ENCODE results near the gene AGRN. TPM values are rescaled to one million over a fixed set of nuclear protein-coding genes. Genes with fewer than 3 reads are reported as not detected.

AGRN gene
- total RNA-seq, 1 experiment from 2014 or later = 134 TPM

DNA sequence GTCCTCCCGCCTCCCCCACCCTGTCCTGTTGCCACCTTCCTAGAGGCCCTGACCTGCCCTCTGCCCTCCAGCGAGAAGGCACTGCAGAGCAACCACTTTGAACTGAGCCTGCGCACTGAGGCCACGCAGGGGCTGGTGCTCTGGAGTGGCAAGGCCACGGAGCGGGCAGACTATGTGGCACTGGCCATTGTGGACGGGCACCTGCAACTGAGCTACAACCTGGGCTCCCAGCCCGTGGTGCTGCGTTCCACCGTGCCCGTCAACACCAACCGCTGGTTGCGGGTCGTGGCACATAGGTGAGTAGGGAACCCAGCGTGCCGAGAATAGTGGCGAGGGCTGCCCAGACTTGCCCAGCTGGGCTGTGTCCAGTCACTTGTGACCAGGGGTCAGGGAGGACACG lies 33.8 kb downstream of the AGRN start:
- H3K4me3 ChIP-seq (replicated peaks in 1 of 2; ENCODE audit: low read depth in 1 of 2, low read length in 2 of 2) = no peak overlapping the region

More for the DNA sequence above, 33.8 kb downstream of the AGRN start:
- POLR2A ChIA-PET = no interaction called here
- peaks cover 10 to 22% of the 10 kb centered on the region in 2 experiments; a peak in 3 of 4 replicates for H3K36me3 ChIP-seq (ENCODE audit: control insufficient read depth in 1 of 2, insufficient read depth in 2 of 2, low read length in 2 of 2)
- ATAC-seq = no peak
- TF ChIP-seq, protein P1, sequence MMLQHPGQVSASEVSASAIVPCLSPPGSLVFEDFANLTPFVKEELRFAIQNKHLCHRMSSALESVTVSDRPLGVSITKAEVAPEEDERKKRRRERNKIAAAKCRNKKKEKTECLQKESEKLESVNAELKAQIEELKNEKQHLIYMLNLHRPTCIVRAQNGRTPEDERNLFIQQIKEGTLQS (IDR thresholded peaks at IDR 0.05) = no peak
- TF ChIP-seq, protein P2, sequence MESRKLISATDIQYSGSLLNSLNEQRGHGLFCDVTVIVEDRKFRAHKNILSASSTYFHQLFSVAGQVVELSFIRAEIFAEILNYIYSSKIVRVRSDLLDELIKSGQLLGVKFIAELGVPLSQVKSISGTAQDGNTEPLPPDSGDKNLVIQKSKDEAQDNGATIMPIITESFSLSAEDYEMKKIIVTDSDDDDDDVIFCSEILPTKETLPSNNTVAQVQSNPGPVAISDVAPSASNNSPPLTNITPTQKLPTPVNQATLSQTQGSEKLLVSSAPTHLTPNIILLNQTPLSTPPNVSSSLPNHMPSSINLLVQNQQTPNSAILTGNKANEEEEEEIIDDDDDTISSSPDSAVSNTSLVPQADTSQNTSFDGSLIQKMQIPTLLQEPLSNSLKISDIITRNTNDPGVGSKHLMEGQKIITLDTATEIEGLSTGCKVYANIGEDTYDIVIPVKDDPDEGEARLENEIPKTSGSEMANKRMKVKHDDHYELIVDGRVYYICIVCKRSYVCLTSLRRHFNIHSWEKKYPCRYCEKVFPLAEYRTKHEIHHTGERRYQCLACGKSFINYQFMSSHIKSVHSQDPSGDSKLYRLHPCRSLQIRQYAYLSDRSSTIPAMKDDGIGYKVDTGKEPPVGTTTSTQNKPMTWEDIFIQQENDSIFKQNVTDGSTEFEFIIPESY (IDR thresholded peaks at IDR 0.05; ENCODE audit: extremely low read depth, insufficient replicate concordance, low read length) = no peak
- TF ChIP-seq POLR2A (IDR thresholded peaks at IDR 0.05; ENCODE audit: borderline replicate concordance, extremely low read depth, insufficient read depth, insufficient read length) = no peak
- TF ChIP-seq SIN3A (IDR thresholded peaks at IDR 0.05; ENCODE audit: low read depth) = no peak
- TF ChIP-seq SP1 (IDR thresholded peaks at IDR 0.05; ENCODE audit: low read depth) = no peak
- TF ChIP-seq SRF (IDR thresholded peaks at IDR 0.05; ENCODE audit: low read depth) = no peak
- TF ChIP-seq ELF1 (IDR thresholded peaks at IDR 0.05; ENCODE audit: borderline replicate concordance, low read depth) = no peak
- TF ChIP-seq RAD21 (IDR thresholded peaks at IDR 0.05; ENCODE audit: low read depth) = no peak
- TF ChIP-seq ZNF274 (IDR thresholded peaks at IDR 0.05; ENCODE audit: low read depth, low read length) = no peak
- no peak for TF ChIP-seq FOSL1 (IDR thresholded peaks at IDR 0.05; ENCODE audit: low read depth)
- TF ChIP-seq, protein P3, sequence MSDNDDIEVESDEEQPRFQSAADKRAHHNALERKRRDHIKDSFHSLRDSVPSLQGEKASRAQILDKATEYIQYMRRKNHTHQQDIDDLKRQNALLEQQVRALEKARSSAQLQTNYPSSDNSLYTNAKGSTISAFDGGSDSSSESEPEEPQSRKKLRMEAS (IDR thresholded peaks at IDR 0.05) = no peak
- TF ChIP-seq, protein P4, sequence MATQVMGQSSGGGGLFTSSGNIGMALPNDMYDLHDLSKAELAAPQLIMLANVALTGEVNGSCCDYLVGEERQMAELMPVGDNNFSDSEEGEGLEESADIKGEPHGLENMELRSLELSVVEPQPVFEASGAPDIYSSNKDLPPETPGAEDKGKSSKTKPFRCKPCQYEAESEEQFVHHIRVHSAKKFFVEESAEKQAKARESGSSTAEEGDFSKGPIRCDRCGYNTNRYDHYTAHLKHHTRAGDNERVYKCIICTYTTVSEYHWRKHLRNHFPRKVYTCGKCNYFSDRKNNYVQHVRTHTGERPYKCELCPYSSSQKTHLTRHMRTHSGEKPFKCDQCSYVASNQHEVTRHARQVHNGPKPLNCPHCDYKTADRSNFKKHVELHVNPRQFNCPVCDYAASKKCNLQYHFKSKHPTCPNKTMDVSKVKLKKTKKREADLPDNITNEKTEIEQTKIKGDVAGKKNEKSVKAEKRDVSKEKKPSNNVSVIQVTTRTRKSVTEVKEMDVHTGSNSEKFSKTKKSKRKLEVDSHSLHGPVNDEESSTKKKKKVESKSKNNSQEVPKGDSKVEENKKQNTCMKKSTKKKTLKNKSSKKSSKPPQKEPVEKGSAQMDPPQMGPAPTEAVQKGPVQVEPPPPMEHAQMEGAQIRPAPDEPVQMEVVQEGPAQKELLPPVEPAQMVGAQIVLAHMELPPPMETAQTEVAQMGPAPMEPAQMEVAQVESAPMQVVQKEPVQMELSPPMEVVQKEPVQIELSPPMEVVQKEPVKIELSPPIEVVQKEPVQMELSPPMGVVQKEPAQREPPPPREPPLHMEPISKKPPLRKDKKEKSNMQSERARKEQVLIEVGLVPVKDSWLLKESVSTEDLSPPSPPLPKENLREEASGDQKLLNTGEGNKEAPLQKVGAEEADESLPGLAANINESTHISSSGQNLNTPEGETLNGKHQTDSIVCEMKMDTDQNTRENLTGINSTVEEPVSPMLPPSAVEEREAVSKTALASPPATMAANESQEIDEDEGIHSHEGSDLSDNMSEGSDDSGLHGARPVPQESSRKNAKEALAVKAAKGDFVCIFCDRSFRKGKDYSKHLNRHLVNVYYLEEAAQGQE (IDR thresholded peaks at IDR 0.05; ENCODE audit: low read depth) = no peak
- no peak for TF ChIP-seq TCF7L2 (IDR thresholded peaks at IDR 0.05; ENCODE audit: borderline replicate concordance, extremely low read depth, insufficient read depth, insufficient read length)
- TF ChIP-seq JUND (IDR thresholded peaks at IDR 0.05) = no peak
- TF ChIP-seq, protein P5, sequence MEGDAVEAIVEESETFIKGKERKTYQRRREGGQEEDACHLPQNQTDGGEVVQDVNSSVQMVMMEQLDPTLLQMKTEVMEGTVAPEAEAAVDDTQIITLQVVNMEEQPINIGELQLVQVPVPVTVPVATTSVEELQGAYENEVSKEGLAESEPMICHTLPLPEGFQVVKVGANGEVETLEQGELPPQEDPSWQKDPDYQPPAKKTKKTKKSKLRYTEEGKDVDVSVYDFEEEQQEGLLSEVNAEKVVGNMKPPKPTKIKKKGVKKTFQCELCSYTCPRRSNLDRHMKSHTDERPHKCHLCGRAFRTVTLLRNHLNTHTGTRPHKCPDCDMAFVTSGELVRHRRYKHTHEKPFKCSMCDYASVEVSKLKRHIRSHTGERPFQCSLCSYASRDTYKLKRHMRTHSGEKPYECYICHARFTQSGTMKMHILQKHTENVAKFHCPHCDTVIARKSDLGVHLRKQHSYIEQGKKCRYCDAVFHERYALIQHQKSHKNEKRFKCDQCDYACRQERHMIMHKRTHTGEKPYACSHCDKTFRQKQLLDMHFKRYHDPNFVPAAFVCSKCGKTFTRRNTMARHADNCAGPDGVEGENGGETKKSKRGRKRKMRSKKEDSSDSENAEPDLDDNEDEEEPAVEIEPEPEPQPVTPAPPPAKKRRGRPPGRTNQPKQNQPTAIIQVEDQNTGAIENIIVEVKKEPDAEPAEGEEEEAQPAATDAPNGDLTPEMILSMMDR (IDR thresholded peaks at IDR 0.05 in 2 of 3, conservative IDR thresholded peaks at IDR 0.05 in 1 of 3; ENCODE audit: borderline replicate concordance in 1 of 3, insufficient read depth in 1 of 3, low read depth in 2 of 3, low read length in 2 of 3) = no peak
- no peak for TF ChIP-seq CBX3 (IDR thresholded peaks at IDR 0.05; ENCODE audit: low read depth)
- no peak overlapping the region for H3K9ac ChIP-seq (ENCODE audit: low read length)
- RAD21 ChIA-PET (ENCODE audit: low non-redundant PET in 1 of 2, low total read pairs in 2 of 2, uncharacterized antibody in 2 of 2, unreplicated experiment in 2 of 2) = no interaction called here
- no peak overlapping the region for H3K4me2 ChIP-seq (ENCODE audit: low read length)
- no peaks in the 10 kb centered on the region for H3K27me3 ChIP-seq (ENCODE audit: insufficient read depth, low read length)
- H3K9me3 ChIP-seq (ENCODE audit: control insufficient read depth in 1 of 2, insufficient read depth in 1 of 2, low read depth in 1 of 2, low read length in 2 of 2) = no peaks in the 10 kb centered on the region
- no peak for DNase-seq (ENCODE audit: low read depth, low spot score)
- H3K79me2 ChIP-seq (ENCODE audit: insufficient read depth, low read length) = no peaks in the 10 kb centered on the region
- no peaks in the 10 kb centered on the region for H4K20me1 ChIP-seq (ENCODE audit: insufficient read depth)
- H2AFZ ChIP-seq (ENCODE audit: low read depth, low read length, poor library complexity, severe bottlenecking) = no peak overlapping the region
- H3K27ac ChIP-seq (ENCODE audit: low read depth, low read length) = no peak overlapping the region
- intact Hi-C loops (cut with micrococcal nuclease) = no loop called here
- no peaks in the 10 kb centered on the region for H3K9me2 ChIP-seq (ENCODE audit: insufficient read depth)
- no TSS peak for BruUV-seq (replicated peaks)
- CTCF ChIA-PET = interaction anchor here (0.7 kb wide), 1 partner anchor 10 kb away, joined by 3 read pairs; no protein-coding TSS in a partner anchor
- H3K4me1 ChIP-seq (ENCODE audit: control insufficient read depth in 1 of 2, insufficient read depth in 2 of 2, low read length in 2 of 2) = peaks cover 8 to 12% of the 10 kb centered on the region in 2 experiments

All from HCT116 (cell line).